GM19467 (cell line): ENCODE results near the gene SRI.

ENCODE experiments used
- ATAC-seq: cut with Tn5 transposase; IDR thresholded peaks from one replicate; pipeline ENCODE4 v1.9.1; 2021; ENCODE audit warnings: mild to moderate bottlenecking, moderate library complexity; ENCODE audit not compliant: unreplicated experiment

SRI gene

GRCh38 chr7:88226201-88226600 lies 6.4 kb upstream of the SRI start:
- ATAC-seq: no peak

DNA sequence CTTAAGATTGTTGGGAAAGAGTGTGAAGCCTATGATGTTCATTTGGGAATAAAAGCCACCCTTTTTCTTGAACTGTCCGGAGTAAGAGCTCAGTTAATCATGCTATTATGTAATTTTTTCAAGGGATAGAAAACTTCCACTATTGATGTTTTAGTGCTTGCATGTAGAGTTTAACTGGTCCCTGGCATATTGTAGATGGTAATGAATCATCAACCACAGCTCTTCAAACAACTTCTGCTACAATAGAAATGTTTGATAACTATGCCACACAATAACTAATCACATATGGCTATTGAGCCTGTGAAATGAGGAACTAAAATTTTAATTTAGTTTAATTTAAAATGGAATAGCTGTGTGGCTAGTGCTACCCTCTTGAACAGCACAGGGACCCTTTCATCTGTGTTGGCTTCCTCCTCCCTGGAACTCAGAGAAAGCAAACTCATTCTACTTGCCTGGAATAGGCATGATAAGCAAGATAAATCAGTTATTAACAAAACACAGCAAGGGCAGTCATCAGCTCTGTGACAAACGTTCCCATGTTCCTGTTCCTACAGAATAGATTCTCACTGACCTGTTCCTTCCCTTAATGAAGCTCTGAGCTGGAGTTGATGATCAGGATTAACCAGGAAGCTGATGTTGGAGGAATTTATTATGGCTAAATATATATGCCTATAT lies 4.9 kb upstream of the SRI start:
- no peak for ATAC-seq

- ATAC-seq: no peak
Observed at GRCh38 chr7:88223265-88223664, 3.4 kb upstream of the SRI start.

DNA sequence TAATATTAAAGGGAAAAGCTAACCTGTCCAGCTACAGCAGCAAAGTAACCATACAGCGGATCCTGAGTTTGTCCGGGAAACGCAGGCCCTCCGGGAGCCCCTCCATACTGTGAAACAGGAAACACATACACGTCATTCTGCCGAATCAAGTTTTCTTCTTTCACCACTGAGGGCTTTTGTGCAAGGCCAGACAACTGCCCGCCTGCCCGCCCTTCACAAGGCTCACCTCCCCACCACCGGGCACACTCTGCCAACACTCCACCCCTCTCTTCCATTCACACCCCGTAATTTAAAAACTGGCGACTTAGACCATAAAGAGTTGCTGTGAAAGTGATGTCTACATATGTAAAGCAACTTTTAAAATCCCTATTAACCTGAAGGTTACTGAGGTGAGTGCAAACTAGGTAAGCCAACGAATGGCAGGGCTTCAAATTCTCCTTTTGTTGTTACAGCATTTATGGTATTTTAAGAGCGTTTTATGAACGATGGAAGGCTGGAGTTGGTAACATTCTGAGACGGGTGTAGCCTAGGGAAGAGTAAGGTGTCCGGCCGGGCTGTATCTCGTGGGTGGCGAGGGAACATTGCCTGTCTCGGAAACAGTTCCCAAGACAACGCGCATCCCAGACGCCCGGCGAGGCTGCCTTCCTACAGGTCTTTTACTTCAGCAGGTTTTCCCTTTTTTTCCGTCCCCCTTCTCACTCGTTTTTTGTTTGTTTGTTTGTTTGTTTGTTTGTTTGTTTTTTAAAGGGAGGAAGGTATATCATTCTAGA lies 817 bp downstream of the SRI start:
- ATAC-seq: peak; percentile 34

GRCh38 chr7:88218429-88218745 lies 1.5 kb downstream of the SRI start:
- ATAC-seq: no peak

GRCh38 chr7:88217675-88218428 lies 2.0 kb downstream of the SRI start:
- ATAC-seq: peak; percentile 78

DNA sequence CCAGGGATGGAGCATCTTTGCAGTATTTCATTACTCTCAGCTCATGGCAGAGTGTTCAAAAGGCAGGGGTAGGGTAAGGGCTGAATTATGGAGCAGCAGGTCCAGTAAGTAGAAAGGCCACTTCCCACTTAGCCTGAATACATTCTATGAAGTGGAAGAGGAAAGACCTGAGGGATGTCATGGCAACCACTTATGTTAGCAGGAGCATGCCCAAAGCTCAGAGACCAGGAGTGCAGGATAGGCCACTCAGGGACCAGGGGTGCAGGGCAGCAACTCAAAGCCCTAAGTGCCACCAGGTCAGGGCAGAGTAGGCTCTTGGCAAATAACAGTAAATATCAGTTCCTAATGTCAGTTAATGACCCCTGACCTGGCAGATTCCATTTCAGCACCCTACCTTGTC lies 3.6 kb downstream of the SRI start:
- ATAC-seq: no peak

DNA sequence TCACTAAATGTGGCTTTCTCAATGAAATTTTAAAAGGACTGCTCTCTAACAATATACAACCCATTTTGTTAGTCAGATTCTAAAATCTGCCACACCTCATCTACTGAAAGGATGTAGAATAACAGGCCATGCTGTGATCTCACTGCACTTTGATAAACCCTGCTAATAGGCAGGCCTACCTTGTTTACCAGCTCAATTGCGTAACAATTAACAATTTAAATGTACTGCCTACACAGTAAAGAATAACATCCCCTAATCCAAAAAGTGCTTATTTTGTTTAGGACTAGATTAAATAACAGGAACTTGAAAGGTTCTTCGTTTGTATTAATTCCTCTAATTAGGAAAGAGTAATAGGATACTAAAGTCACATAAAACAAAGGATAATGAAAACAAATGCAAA lies 4.5 kb downstream of the SRI start:
- no peak for ATAC-seq

- no peak for ATAC-seq
Observed at GRCh38 chr7:88214456-88214855, 5.4 kb downstream of the SRI start.

DNA sequence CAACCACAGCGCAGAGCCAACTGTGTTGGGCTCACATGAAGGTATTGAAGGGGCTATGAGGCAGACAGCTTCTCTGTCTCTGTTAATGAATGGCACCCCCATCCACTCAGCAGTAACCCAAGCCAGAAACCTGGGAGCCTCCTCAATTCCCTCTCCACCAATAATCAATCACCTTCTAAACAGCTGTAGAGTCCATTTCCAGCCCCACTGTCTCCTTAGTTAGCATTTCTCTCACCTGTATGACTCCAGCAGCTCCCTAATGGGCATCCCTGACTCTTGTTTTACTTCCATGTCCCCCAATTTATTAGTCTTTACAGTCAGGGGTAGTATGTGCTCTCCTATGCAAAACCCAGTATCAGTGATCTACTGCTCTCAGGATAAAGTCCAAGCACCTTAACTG lies 6.9 kb downstream of the SRI start:
- no peak for ATAC-seq

DNA sequence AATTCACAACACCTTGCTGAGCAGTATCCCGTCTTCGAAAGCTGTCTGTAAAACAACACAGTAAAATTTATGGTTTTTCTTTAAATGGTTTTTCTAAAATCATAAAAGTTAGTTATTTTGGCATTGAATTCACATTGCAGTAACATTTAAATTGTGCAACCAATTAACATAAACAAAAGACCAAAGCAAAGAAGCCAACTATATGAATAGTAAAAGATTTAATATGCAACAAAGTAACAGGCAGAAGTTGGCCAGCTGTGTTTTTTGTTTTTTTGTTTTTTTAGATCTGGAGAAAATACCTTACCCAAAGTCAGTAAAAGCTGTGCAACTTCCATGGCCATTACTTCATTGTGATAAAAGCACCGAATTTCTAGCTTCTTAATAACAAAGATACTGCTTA lies 11.3 kb downstream of the SRI start:
- no peak for ATAC-seq

- no peak for ATAC-seq
Observed at GRCh38 chr7:88206254-88206653, 13.6 kb downstream of the SRI start.

GRCh38 chr7:88205179-88205578 lies 14.7 kb downstream of the SRI start:
- no peak for ATAC-seq

- ATAC-seq: no peak
Observed at GRCh38 chr7:88204525-88205110, 15.2 kb downstream of the SRI start.

GRCh38 chr7:88203401-88203800 lies 16.4 kb downstream of the SRI start:
- ATAC-seq: no peak

DNA sequence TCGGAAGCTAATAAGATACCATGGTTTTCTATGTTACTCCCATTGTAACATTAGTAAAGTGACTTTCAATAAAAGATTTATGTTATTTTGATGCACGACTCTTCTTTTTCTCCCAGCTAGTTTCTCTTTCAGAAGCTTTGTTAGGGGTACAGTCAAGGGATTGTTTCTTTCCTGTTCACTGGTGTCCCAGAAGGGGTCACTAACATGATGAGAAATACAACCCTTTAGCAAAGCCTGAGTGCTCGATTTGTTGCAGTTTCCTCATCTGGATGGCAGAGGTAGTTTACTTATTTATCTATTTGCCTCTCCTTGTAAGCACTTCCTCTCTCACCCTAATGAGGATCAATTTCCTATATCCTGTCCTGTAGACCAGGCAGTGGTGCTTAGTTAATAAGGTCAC lies 17.0 kb downstream of the SRI start:
- ATAC-seq: no peak

- ATAC-seq: no peak
Observed at GRCh38 chr7:88202278-88202677, 17.6 kb downstream of the SRI start.

GRCh38 chr7:88201305-88201704 lies 18.5 kb downstream of the SRI start:
- no peak for ATAC-seq

- no peak for ATAC-seq
Observed at GRCh38 chr7:88200789-88201188, 19.0 kb downstream of the SRI start.

DNA sequence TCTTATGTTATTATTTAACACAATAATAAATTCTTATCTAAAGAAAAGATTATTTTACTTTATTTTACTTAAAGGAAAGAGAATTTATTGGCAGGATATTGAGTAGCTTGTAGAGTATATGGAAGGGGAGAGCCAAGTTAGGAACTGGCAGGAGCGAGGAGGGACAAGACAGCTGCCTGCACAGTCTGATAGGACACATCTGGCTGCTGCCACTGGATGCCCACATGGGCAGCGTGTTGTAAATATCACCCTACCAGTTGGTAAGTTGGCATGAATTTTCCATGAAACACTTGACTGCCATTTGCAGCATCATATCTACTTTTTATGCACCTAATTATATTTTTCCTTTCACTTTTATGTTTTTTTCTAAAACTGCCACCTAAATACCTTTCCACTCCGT lies 19.6 kb downstream of the SRI start:
- no peak for ATAC-seq

DNA sequence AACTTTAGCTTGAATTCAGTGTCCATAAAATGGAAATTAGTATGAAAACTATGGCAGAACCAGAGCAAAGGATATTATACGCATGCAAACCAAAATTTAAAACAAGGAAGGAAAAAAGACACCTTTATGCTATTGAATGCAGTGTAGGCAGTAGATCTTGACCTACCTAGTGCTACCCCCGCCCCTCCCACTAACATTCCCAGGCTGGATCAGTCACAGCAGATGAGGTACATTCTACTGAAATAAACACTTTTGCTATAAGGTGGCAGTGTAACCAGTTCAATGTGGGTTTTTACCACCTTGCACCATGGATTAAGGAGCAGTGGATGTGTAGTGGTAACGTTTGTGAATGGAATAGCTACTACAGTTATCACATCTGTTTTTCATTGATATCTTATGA lies 27.9 kb downstream of the SRI start:
- ATAC-seq: no peak

DNA sequence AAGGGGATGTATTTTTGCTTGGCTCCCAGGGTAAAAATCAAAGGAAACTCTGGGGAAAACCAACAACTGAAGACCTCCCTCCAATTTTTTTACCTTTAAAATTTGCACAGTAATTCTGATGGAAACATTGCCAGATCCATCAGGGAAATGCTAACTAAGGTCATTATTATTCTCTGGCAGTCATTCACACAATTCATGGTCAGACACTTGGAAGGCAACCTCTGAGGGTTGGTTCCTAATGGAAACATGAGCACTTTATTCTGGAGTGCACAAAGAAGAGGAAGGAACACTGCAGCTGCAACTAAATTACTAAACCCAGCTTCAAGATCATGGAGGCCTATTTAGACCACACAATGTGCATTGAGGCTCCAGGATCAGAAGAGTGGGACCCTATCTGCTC lies 34.2 kb downstream of the SRI start:
- no peak for ATAC-seq
